Astrocyte (in vitro differentiated cells and primary cell): ENCODE results near the gene SNCA. TPM values are rescaled to one million over a fixed set of nuclear protein-coding genes. Genes with fewer than 3 reads are reported as not detected.

Experiments
- DNase-seq: peaks from one replicate; pipeline ENCODE4 v3.0.0-alpha.2; 2010; ENCODE audit warnings: low read depth
- FAIRE-seq: peaks from 2 replicates; lab custom pipeline; 2011; peaks lifted over from hg19 to GRCh38; lab: Jason Lieb, UNC
- H2AFZ ChIP-seq: 2 replicates; pipeline ENCODE4 v1.6.0; 2012; ENCODE audit warnings: low read depth, low read length, inconsistent platforms
- H3K27ac ChIP-seq: 2 replicates; pipeline ENCODE4 v1.5.1; 2011; ENCODE audit warnings: low read depth, low read length, inconsistent platforms
- H3K27me3 ChIP-seq: 2 replicates; pipeline ENCODE4 v1.6.0; 2011; ENCODE audit warnings: low read length, inconsistent platforms; ENCODE audit not compliant: insufficient read depth
- H3K36me3 ChIP-seq: 2 replicates; pipeline ENCODE4 v1.5.1; 2011; ENCODE audit warnings: low read length, inconsistent platforms; ENCODE audit not compliant: insufficient read depth
- H3K4me1 ChIP-seq: 2 replicates; pipeline ENCODE4 v1.5.1; 2011; ENCODE audit warnings: low read length, inconsistent platforms; ENCODE audit not compliant: insufficient read depth
- H3K4me2 ChIP-seq: 2 replicates; pipeline ENCODE4 v1.6.0; 2012; ENCODE audit warnings: low read length, inconsistent platforms
- H3K4me3 ChIP-seq: 2 replicates; pipeline ENCODE4 v1.5.1; 2011; ENCODE audit warnings: low read depth, mild to moderate bottlenecking, low read length, inconsistent platforms; ENCODE audit not compliant: insufficient read depth
- H3K79me2 ChIP-seq: 2 replicates; pipeline ENCODE4 v1.6.0; 2012; ENCODE audit warnings: mild to moderate bottlenecking, low read length, inconsistent platforms; ENCODE audit not compliant: insufficient read depth
- H3K9ac ChIP-seq: 2 replicates; pipeline ENCODE4 v1.6.0; 2012; ENCODE audit warnings: mild to moderate bottlenecking, low read length, inconsistent platforms
- H3K9me3 ChIP-seq: 2 replicates; pipeline ENCODE4 v1.5.1; 2012; ENCODE audit warnings: low read depth, mild to moderate bottlenecking, low read length, inconsistent platforms; ENCODE audit not compliant: insufficient read depth
- H4K20me1 ChIP-seq: 2 replicates; pipeline ENCODE4 v1.6.0; 2012; ENCODE audit warnings: low read length, inconsistent platforms; ENCODE audit not compliant: insufficient read depth
- H3K27ac Mint-ChIP-seq: one replicate; pipeline ENCODE4 v1.8.0; 2021; ENCODE audit warnings: mild to moderate bottlenecking, mixed read lengths; ENCODE audit not compliant: unreplicated experiment
- H3K27me3 Mint-ChIP-seq: one replicate; pipeline ENCODE4 v1.8.0; 2021; ENCODE audit warnings: low read depth, mixed read lengths; ENCODE audit not compliant: unreplicated experiment
- H3K36me3 Mint-ChIP-seq: one replicate; pipeline ENCODE4 v1.8.0; 2021; ENCODE audit warnings: low read depth, mixed read lengths; ENCODE audit not compliant: unreplicated experiment
- H3K4me1 Mint-ChIP-seq: one replicate; pipeline ENCODE4 v1.8.0; 2021; ENCODE audit warnings: low read depth, mixed read lengths; ENCODE audit not compliant: unreplicated experiment
- H3K4me3 Mint-ChIP-seq: one replicate; pipeline ENCODE4 v1.8.0; 2021; ENCODE audit warnings: mild to moderate bottlenecking, moderate library complexity, mixed read lengths; ENCODE audit not compliant: unreplicated experiment
- H3K9me3 Mint-ChIP-seq: one replicate; pipeline ENCODE4 v1.8.0; 2021; ENCODE audit warnings: mild to moderate bottlenecking, mixed read lengths; ENCODE audit not compliant: unreplicated experiment
- CTCF ChIP-seq: IDR thresholded peaks from 2 replicates; pipeline ENCODE4 v1.5.1; 2011; ENCODE audit warnings: low read depth, mild to moderate bottlenecking, inconsistent platforms, low read length, moderate library complexity; ENCODE audit not compliant: insufficient read depth
- EZH2 ChIP-seq: IDR thresholded peaks from 2 replicates; pipeline ENCODE4 v1.6.1; 2012; ENCODE audit warnings: mild to moderate bottlenecking, low read length, inconsistent platforms; ENCODE audit not compliant: insufficient read depth
- total RNA-seq: library from RNA; stranded (reverse); gene quantifications from 2 replicates; pipeline ENCODE4 v1.2.1, GENCODE V29; 2021

SNCA gene
- total RNA-seq, 1 donor from 2014 or later, result 27.3 TPM

DNA sequence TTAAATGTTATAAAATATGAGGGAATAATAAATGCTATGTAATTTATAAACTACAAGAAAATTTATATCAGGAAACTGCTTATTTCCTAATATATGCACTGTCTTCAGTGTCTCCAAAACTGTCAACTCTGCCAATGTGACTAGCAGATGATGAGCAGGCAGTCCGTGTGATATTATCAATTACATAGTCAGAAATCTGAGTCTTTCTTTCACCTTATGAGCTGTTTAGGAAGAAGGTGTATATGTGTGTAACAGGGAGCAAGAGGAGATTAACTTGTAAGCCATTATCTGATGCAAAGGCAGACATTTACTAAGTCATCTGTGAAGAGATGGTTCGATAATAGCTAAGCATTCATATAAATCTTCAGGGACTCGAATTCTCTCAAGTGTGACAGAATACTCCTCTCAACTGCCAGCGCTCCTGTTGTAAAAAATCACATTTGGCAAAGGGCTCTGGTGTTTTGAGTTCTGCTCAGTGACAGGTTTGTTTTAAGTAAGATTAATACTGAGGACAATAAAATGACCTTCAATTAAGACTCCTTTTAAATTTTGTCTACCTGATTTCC, 79.7 kb downstream of the SNCA start:
- no peaks in the 10 kb centered on the region for H4K20me1 ChIP-seq
- H3K4me3 ChIP-seq, result no peak overlapping the region
- TF ChIP-seq CTCF, result no peak
- TF ChIP-seq EZH2, result no peak
- Mint-ChIP-seq H3K36me3 (no peaks in the 10 kb centered on the region), H3K27me3 (no peaks in the 10 kb centered on the region), H3K4me3 (no peak overlapping the region), H3K9me3 (no peaks in the 10 kb centered on the region), H3K27ac (no peak overlapping the region), H3K4me1 (peaks cover 25% of the 10 kb centered on the region)
- no peaks in the 10 kb centered on the region for H3K36me3 ChIP-seq
- no peak overlapping the region for H3K4me2 ChIP-seq
- H3K79me2 ChIP-seq, result no peaks in the 10 kb centered on the region
- DNase-seq (no peak), FAIRE-seq (no peak)
- no peak overlapping the region for H2AFZ ChIP-seq
- no peaks in the 10 kb centered on the region for H3K27me3 ChIP-seq
- H3K9ac ChIP-seq, result no peak overlapping the region
- peaks cover 16% of the 10 kb centered on the region for H3K4me1 ChIP-seq
- no peak overlapping the region for H3K27ac ChIP-seq
- H3K9me3 ChIP-seq, result no peaks in the 10 kb centered on the region

DNA sequence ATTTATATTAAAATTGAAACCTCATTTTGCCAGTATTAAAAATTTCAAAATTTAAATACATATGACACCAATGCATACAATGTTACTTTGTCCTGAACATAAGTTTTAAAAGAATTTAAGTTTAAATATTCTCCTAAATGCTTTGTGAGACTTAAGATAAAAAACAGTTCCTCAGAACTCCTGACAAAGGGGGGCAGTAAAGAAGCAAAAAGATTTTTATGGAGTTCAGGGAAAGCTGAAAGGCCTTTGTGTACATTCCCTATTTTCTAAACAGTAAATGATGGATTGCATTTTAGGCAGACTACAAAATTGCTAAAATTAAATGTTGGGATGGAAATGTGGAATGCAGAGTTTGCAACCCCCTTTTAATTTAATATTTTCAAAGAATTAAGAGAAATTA, 81.7 kb downstream of the SNCA start:
- H3K9me3 Mint-ChIP-seq, result no peaks in the 10 kb centered on the region
- no peak for FAIRE-seq

More for the DNA sequence above, 81.7 kb downstream of the SNCA start:
- H3K27me3 Mint-ChIP-seq, result no peaks in the 10 kb centered on the region
- no peaks in the 10 kb centered on the region for H3K36me3 ChIP-seq
- peaks cover 16% of the 10 kb centered on the region for H3K4me1 ChIP-seq
- no peaks in the 10 kb centered on the region for H3K9me3 ChIP-seq
- DNase-seq, result no peak
- H3K4me1 Mint-ChIP-seq, result peaks cover 24% of the 10 kb centered on the region
- no peak overlapping the region for H3K27ac ChIP-seq
- no peak overlapping the region for H3K4me3 Mint-ChIP-seq
- no peak overlapping the region for H2AFZ ChIP-seq
- H3K9ac ChIP-seq, result no peak overlapping the region
- TF ChIP-seq EZH2 (no peak), CTCF (peak; percentile 22)
- H3K27me3 ChIP-seq, result no peaks in the 10 kb centered on the region
- no peak overlapping the region for H3K4me3 ChIP-seq
- no peak overlapping the region for H3K4me2 ChIP-seq
- H3K36me3 Mint-ChIP-seq, result no peaks in the 10 kb centered on the region
- no peaks in the 10 kb centered on the region for H3K79me2 ChIP-seq
- no peaks in the 10 kb centered on the region for H4K20me1 ChIP-seq
- no peak overlapping the region for H3K27ac Mint-ChIP-seq
